Calu3 (cell line): ENCODE data around the gene SCN9A. TPM values are rescaled to one million over a fixed set of nuclear protein-coding genes. Genes with fewer than 3 reads are reported as not detected.

ENCODE experiments used
- BruUV-seq: library from RNA; stranded (reverse); fragments of 400-500 nt; replicated peaks from 2 replicates; lab custom pipeline; 2021; lab: Mats Ljungman, UMichigan
- CTCF ChIA-PET: fragments of 300-600 bp; sonication (Branson Sonifier 250); formaldehyde crosslinking; loops from one replicate; lab custom pipeline; 2022; ENCODE audit warnings: antibody characterized with exemption; lab: Charles Lee
- DNase-seq: peaks from one replicate; pipeline ENCODE4 v3.0.0; 2022
- H3K27ac Mint-ChIP-seq: one replicate; pipeline ENCODE4 v1.8.0; 2022; ENCODE audit warnings: mixed read lengths; ENCODE audit not compliant: unreplicated experiment
- H3K27me3 Mint-ChIP-seq: one replicate; pipeline ENCODE4 v1.8.0; 2022; ENCODE audit warnings: mixed read lengths; ENCODE audit not compliant: unreplicated experiment
- H3K36me3 Mint-ChIP-seq: one replicate; pipeline ENCODE4 v1.8.0; 2022; ENCODE audit warnings: mild to moderate bottlenecking, moderate library complexity, mixed read lengths; ENCODE audit not compliant: insufficient read depth, unreplicated experiment
- H3K4me1 Mint-ChIP-seq: one replicate; pipeline ENCODE4 v1.8.0; 2022; ENCODE audit warnings: mild to moderate bottlenecking, low read depth, mixed read lengths; ENCODE audit not compliant: unreplicated experiment
- H3K4me3 Mint-ChIP-seq: one replicate; pipeline ENCODE4 v1.8.0; 2022; ENCODE audit warnings: mild to moderate bottlenecking, low read depth, moderate library complexity, mixed read lengths; ENCODE audit not compliant: unreplicated experiment
- H3K9me3 Mint-ChIP-seq: one replicate; pipeline ENCODE4 v1.8.0; 2022; ENCODE audit warnings: low read depth, mixed read lengths; ENCODE audit not compliant: unreplicated experiment
- intact Hi-C: fragments of 100-400 bp; cut with micrococcal nuclease; formaldehyde crosslinking; loops from one replicate; pipeline ENCODE4 v1.10.0; 2022; ENCODE audit not compliant: unreplicated experiment
- total RNA-seq: library from RNA; stranded (reverse); gene quantifications from 2 replicates; pipeline ENCODE4 v1.2.3, GENCODE V29; 2022
- TF ChIP-seq, protein P1 (sequence below): fragments of 200-600 bp; IDR thresholded peaks from one replicate; pipeline ENCODE4 v1.8.0; 2022; ENCODE audit warnings: antibody characterized with exemption; ENCODE audit not compliant: unreplicated experiment

Gene SCN9A
- total RNA-seq, 1 experiment from 2014 or later: 8.5 TPM

DNA sequence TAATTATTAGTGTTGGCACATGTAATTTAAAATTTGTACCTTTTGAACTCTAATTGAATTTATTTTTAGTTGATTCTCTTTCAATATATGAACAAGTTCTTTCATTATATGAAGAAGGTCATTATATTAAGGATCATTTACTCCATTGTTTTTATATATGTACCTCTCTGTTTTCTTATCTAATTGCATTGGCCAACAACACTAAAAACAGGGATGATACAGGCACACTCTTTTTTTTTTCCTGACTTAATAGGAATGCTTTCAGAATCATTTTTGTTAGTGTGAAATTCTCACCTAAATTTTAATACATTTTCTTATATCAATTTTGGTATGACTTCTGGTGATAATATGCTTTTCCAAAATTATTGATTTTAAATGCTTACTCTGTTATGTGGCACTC is 173.0 kb downstream of the SCN9A start:
- Mint-ChIP-seq H3K27ac (no peak overlapping the region), H3K27me3 (no peaks in the 10 kb centered on the region), H3K4me3 (no peak overlapping the region), H3K4me1 (no peaks in the 10 kb centered on the region), H3K9me3 (peaks cover 3% of the 10 kb centered on the region), H3K36me3 (no peaks in the 10 kb centered on the region)
- BruUV-seq: no TSS peak
- no peak for DNase-seq
- intact Hi-C loops: no loop called here
- CTCF ChIA-PET: no interaction called here
- TF ChIP-seq, protein P1, sequence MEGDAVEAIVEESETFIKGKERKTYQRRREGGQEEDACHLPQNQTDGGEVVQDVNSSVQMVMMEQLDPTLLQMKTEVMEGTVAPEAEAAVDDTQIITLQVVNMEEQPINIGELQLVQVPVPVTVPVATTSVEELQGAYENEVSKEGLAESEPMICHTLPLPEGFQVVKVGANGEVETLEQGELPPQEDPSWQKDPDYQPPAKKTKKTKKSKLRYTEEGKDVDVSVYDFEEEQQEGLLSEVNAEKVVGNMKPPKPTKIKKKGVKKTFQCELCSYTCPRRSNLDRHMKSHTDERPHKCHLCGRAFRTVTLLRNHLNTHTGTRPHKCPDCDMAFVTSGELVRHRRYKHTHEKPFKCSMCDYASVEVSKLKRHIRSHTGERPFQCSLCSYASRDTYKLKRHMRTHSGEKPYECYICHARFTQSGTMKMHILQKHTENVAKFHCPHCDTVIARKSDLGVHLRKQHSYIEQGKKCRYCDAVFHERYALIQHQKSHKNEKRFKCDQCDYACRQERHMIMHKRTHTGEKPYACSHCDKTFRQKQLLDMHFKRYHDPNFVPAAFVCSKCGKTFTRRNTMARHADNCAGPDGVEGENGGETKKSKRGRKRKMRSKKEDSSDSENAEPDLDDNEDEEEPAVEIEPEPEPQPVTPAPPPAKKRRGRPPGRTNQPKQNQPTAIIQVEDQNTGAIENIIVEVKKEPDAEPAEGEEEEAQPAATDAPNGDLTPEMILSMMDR: no peak

DNA sequence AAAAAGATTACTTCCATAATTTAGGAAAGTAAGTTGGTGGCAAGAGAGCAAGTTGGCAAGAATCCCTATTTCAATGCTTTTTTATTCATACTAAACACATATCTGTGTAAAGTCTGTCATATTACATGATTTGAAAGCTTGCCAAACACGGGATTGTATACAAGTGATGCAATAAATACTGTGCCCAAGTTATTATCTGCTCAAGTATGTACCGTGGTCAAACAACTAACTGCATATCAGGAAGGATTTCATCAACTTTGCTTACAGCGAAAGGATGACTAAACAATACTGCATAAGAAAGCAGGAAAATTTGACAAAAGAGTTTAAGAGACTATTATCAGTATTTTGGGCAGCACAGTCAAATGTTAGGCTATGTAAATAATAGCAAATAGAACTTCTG is 178.3 kb downstream of the SCN9A start:
- peaks cover 3% of the 10 kb centered on the region for H3K9me3 Mint-ChIP-seq
- intact Hi-C loops: no loop called here
- DNase-seq: no peak
- no peaks in the 10 kb centered on the region for H3K27me3 Mint-ChIP-seq
- no peaks in the 10 kb centered on the region for H3K36me3 Mint-ChIP-seq
- H3K4me1 Mint-ChIP-seq: no peaks in the 10 kb centered on the region
- H3K4me3 Mint-ChIP-seq: no peak overlapping the region
- CTCF ChIA-PET: no interaction called here
- H3K27ac Mint-ChIP-seq: no peak overlapping the region
- TF ChIP-seq, protein P1: no peak
- BruUV-seq: no TSS peak

DNA sequence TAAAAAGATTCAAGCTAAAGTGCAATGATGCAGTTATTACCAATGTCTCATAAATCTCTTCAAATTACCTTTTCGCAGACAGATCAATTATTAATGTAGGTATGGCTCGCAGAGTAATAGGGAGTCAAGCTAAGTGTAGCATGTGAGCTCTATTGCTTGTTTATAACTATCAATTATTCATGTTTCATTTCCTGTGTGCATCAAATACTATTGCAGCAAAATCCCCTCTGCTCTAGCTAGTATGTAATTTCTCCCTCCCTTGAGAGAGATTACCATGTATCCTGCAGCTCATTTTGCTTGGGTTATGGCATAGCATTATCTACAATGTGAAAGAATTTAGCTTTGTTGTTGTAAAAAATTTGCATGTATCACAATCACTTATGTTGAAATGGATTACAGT is 182.3 kb downstream of the SCN9A start:
- intact Hi-C loops: no loop called here

DNA sequence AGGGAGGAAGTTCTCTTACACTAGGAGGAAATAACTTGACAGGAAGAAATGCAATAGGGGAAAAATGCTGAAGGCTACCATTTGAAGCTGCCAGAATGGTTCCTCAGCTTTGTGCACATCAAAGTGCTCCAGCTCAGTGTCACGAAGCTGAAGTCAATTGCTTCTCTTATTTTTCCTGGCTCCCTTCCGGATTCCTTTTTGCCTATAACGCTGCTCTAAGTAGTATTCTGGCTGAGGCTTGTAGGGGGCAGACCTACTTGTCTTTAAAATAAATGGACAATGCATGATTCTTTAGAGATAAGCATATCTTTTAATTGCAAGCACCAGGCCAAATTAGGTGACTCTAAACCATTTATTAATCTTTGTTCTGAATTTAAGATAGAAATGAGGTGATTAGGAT is 187.7 kb downstream of the SCN9A start:
- no peak overlapping the region for H3K27ac Mint-ChIP-seq
- CTCF ChIA-PET: interaction anchor here (0.6 kb wide), 1 partner anchor 1234 kb away, joined by 4 read pairs; no protein-coding TSS in a partner anchor
- DNase-seq: no peak
- no peaks in the 10 kb centered on the region for H3K27me3 Mint-ChIP-seq
- TF ChIP-seq, protein P1: no peak
- intact Hi-C loops: no loop called here
- H3K9me3 Mint-ChIP-seq: no peaks in the 10 kb centered on the region
- no peaks in the 10 kb centered on the region for H3K36me3 Mint-ChIP-seq
- no TSS peak for BruUV-seq
- no peaks in the 10 kb centered on the region for H3K4me1 Mint-ChIP-seq
- no peak overlapping the region for H3K4me3 Mint-ChIP-seq

More for the DNA sequence above, 182.3 kb downstream of the SCN9A start:
- Mint-ChIP-seq H3K4me1 (no peaks in the 10 kb centered on the region), H3K36me3 (no peaks in the 10 kb centered on the region), H3K9me3 (no peaks in the 10 kb centered on the region), H3K27ac (no peak overlapping the region), H3K27me3 (no peaks in the 10 kb centered on the region), H3K4me3 (no peak overlapping the region)
- TF ChIP-seq, protein P1: no peak
- BruUV-seq: no TSS peak
- DNase-seq: no peak
- CTCF ChIA-PET: interaction anchor here (0.5 to 0.7 kb wide), 2 partner anchors 54 to 248 kb away, joined by 3 to 4 read pairs; no protein-coding TSS in a partner anchor
